Thyroid gland (tissue), 4 donors: ENCODE data around the gene PDIA2. TPM values are rescaled to one million over a fixed set of nuclear protein-coding genes. Genes with fewer than 3 reads are reported as not detected.

Experiments
- DNase-seq, 2 donors: peaks; one replicate each; pipeline ENCODE4 v3.0.0-alpha.2; 2019
- H3K27ac ChIP-seq, 3 donors: fragments of 200-600 bp; sonication (generic); 1 replicate in 2 of 3; 2 replicates in 1 of 3; pipeline ENCODE4 v1.5.1; 2016 to 2019; ENCODE audit warnings: mild to moderate bottlenecking in 1 of 3, moderate library complexity in 1 of 3
- H3K27me3 ChIP-seq: fragments of 200-600 bp; sonication (generic); one replicate; pipeline ENCODE4 v1.5.1; 2019
- H3K36me3 ChIP-seq, 2 donors: fragments of 200-600 bp; sonication (generic); one replicate each; pipeline ENCODE4 v1.5.1; 2016 to 2019
- H3K4me1 ChIP-seq, 2 donors: fragments of 200-600 bp; sonication (generic); one replicate each; pipeline ENCODE4 v1.5.1; 2017 to 2019
- H3K4me3 ChIP-seq, 3 donors: fragments of 200-600 bp; sonication (generic); replicated peaks in 1 of 3; 1 replicate in 2 of 3; 2 replicates in 1 of 3; pipeline ENCODE4 v1.5.1; 2016; ENCODE audit warnings: mild to moderate bottlenecking in 1 of 3
- H3K9me3 ChIP-seq: fragments of 200-600 bp; sonication (generic); one replicate; pipeline ENCODE4 v1.5.1; 2017
- POLR2A ChIP-seq, 2 donors: fragments of 450-650 bp; IDR thresholded peaks; one replicate each; pipeline ENCODE4 v1.6.1; 2017; ENCODE audit warnings: antibody characterized with exemption in 2 of 2, mild to moderate bottlenecking in 2 of 2, moderate library complexity in 1 of 2
- WGBS, 2 donors: methylation state at CpG; one replicate each; pipeline ENCODE4 v1.1.5; 2017; 5-methylcytosine and 5-hydroxymethylcytosine counted together
- intact Hi-C: fragments of 100-400 bp; cut with DNase I; formaldehyde crosslinking; loops from one replicate; pipeline ENCODE4 v1.15.1; 2023
- total RNA-seq, 4 donors: library from RNA; depleted of rRNA; stranded (reverse); fragments of >200 nt; gene quantifications; one replicate each; pipeline ENCODE4 v1.2.3, GENCODE V29; 2016
- TF ChIP-seq, protein P1 (sequence below), 6 experiments: fragments of 200-600 bp in 3 of 6; fragments of 450-650 bp in 3 of 6; sonication (generic) in 3 of 6; IDR thresholded peaks; one replicate each; pipeline ENCODE4 v1.5.1; 2016 to 2019; ENCODE audit warnings: antibody characterized with exemption in 6 of 6, mild to moderate bottlenecking in 2 of 6, inconsistent platforms in 1 of 6, moderate library complexity in 1 of 6

The PDIA2 gene
- total RNA-seq, 4 donors from 2014 or later, result 0.81 TPM; not detected in 3

DNA sequence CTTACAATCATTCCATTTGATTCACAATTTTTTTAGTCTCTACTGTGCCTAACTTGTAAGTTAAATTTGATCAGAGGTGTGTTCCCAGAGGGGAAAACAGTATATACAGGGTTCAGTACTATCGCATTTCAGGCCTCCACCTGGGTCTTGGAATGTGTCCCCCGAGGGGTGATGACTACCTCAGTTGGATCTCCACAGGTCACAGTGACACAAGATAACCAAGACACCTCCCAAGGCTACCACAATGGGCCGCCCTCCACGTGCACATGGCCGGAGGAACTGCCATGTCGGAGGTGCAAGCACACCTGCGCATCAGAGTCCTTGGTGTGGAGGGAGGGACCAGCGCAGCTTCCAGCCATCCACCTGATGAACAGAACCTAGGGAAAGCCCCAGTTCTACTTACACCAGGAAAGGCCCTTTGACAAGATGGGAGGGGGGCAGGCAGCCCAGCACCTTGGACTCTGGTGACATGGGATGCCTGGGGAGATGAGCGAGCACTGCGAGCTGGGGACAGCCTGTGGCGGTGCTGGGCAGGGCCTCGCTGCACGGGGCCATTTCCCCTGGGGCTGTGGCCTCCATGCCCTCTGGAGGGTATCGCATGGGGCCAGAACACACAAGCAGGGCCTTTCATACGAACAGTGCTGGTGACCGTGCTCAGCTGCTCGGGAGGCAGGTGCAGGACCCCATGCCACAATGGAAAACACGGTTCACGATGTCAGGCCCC is 33.9 kb downstream of the PDIA2 start:
- Histone ChIP-seq H3K4me1 (no peaks in the 10 kb centered on the region), H3K27me3 (no peaks in the 10 kb centered on the region), H3K36me3 (peaks cover 19 to 25% of the 10 kb centered on the region in 2 donors), H3K4me3 (no peak overlapping the region), H3K9me3 (no peaks in the 10 kb centered on the region), H3K27ac (no peak overlapping the region)
- DNase-seq, result no peak
- intact Hi-C loops, result no loop called here
- 93 to 97% methylated on average over 6 to 15 of the region's 19 CpGs for WGBS, 2 donors
- TF ChIP-seq, protein P1, sequence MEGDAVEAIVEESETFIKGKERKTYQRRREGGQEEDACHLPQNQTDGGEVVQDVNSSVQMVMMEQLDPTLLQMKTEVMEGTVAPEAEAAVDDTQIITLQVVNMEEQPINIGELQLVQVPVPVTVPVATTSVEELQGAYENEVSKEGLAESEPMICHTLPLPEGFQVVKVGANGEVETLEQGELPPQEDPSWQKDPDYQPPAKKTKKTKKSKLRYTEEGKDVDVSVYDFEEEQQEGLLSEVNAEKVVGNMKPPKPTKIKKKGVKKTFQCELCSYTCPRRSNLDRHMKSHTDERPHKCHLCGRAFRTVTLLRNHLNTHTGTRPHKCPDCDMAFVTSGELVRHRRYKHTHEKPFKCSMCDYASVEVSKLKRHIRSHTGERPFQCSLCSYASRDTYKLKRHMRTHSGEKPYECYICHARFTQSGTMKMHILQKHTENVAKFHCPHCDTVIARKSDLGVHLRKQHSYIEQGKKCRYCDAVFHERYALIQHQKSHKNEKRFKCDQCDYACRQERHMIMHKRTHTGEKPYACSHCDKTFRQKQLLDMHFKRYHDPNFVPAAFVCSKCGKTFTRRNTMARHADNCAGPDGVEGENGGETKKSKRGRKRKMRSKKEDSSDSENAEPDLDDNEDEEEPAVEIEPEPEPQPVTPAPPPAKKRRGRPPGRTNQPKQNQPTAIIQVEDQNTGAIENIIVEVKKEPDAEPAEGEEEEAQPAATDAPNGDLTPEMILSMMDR (IDR thresholded peaks at IDR 0.05), result no peak
- no peak for TF ChIP-seq POLR2A (IDR thresholded peaks at IDR 0.05)

DNA sequence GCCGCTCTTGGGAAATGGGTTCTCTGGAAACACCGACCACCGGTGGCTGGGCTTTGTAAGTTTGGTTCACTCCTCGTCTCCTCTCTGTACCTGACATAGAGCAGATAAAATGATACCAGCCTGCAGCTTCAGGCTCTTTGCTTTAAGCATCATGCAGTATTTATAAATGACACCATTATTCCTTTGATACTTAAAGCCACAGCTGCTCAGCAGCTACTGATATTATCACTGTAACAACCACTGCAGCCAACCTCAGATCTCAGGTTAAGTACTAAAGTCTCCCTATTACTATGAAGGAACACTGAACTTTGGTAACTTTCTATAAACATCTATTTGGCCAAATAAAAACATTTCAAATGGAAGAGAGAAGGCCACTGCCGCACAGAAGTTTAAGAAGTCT is 34.6 kb downstream of the PDIA2 start:
- Histone ChIP-seq H3K36me3 (peaks cover 18 to 19% of the 10 kb centered on the region in 2 donors), H3K27ac (no peak overlapping the region), H3K4me3 (no peak overlapping the region), H3K4me1 (no peaks in the 10 kb centered on the region), H3K9me3 (no peaks in the 10 kb centered on the region), H3K27me3 (no peaks in the 10 kb centered on the region)
- intact Hi-C loops, result no loop called here
- WGBS, 2 donors, result 88 to 95% methylated on average over 4 of the region's 5 CpGs
- no peak for DNase-seq
- TF ChIP-seq POLR2A (IDR thresholded peaks at IDR 0.05), result no peak
- TF ChIP-seq, protein P1 (IDR thresholded peaks at IDR 0.05), result no peak

DNA sequence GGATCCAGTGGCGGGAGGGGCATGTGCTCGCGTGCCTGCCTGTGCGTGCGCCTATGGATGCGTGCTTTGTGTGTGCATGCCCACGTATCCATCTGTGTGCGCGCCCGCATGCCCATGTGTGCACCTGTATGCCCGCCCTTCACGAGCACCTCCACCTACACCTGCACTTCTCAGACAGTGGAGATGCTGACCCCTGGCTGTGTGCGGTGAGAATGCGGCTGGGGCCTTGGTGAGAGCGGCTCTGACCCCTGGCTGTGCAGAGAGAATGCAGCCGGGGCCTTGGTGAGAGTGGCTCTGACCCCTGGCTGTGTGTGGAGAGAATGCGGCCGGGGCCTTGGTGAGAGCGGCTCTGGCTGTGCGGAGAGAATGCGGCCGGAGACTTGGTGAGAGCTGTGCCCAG is 35.7 kb downstream of the PDIA2 start:
- Histone ChIP-seq H3K4me1 (no peaks in the 10 kb centered on the region), H3K27me3 (no peaks in the 10 kb centered on the region), H3K27ac (no peak overlapping the region), H3K36me3 (peaks cover 8 to 9% of the 10 kb centered on the region in 2 donors), H3K9me3 (no peaks in the 10 kb centered on the region), H3K4me3 (no peak overlapping the region)
- WGBS, 2 donors, result 88 to 95% methylated on average over 22 of the region's 22 CpGs
- no peak for DNase-seq
- intact Hi-C loops, result no loop called here
- no peak for TF ChIP-seq POLR2A (IDR thresholded peaks at IDR 0.05)
- TF ChIP-seq, protein P1 (IDR thresholded peaks at IDR 0.05), result no peak

DNA sequence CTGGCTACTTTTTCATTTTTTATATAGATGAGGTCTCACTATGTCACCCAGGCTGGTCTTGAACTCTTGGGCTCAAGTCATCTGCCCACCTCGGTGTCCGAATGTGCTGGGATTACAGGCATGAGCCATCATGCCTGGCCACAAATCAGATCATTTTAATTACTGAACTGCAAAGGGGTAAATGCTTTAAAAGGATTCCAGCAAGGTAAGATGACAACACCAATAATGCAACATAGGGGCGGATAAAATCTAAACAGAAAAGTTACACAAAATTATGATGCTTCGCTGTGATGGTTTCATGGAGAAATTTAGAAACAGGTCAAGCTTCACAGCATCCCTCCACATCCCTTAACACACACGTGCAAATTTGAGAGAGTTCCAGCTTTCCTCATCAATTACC is 37.2 kb downstream of the PDIA2 start:
- peaks cover 0 to 6% of the 10 kb centered on the region in 2 donors for H3K36me3 ChIP-seq
- no peaks in the 10 kb centered on the region for H3K9me3 ChIP-seq
- TF ChIP-seq POLR2A (IDR thresholded peaks at IDR 0.05), result no peak
- TF ChIP-seq, protein P1 (IDR thresholded peaks at IDR 0.05), result no peak
- WGBS, 2 donors, result 95 to 98% methylated on average over 5 of the region's 5 CpGs
- no peak for DNase-seq
- H3K27ac ChIP-seq, result no peak overlapping the region
- H3K4me1 ChIP-seq, result peaks cover 0 to 9% of the 10 kb centered on the region in 2 donors
- no peaks in the 10 kb centered on the region for H3K27me3 ChIP-seq
- no peak overlapping the region for H3K4me3 ChIP-seq
- intact Hi-C loops, result no loop called here

DNA sequence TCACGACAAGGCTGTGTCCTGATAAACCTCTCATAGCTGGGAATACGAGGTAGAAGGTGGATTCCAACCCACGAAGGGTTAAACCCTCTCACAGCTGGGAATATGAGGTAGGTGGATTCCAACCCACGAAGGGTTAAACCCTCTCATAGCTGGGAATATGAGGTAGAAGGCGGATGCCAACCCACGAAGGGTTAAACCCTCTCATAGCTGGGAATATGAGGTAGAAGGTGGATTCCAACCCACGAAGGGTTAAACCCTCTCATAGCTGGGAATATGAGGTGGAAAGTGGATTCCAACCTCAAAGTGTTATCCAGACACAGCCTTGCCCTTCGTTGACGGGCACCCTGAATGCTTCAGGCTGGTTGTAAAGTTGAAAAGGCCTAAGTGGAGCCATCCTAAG is 38.6 kb downstream of the PDIA2 start:
- Histone ChIP-seq H3K4me3 (no peak overlapping the region), H3K9me3 (no peaks in the 10 kb centered on the region), H3K4me1 (peaks cover 0 to 9% of the 10 kb centered on the region in 2 donors), H3K27me3 (no peaks in the 10 kb centered on the region), H3K36me3 (peaks cover 0 to 6% of the 10 kb centered on the region in 2 donors), H3K27ac (no peak overlapping the region)
- WGBS, 2 donors, result 74 to 76% methylated on average over 9 of the region's 9 CpGs
- no peak for TF ChIP-seq POLR2A (IDR thresholded peaks at IDR 0.05)
- DNase-seq, result no peak
- intact Hi-C loops, result no loop called here
